Left lung (tissue), 10 donors: Measurements from ENCODE around the gene IL36RN. TPM values are rescaled to one million over a fixed set of nuclear protein-coding genes. Genes with fewer than 3 reads are reported as not detected.

ENCODE experiments used
- ATAC-seq: fragments of 200-7000 bp; cut with Tn5 transposase; one replicate; pipeline ENCODE4 v1.9.1; 2020; ENCODE audit warnings: moderate library complexity
- DNase-seq, 4 donors: peaks; one replicate each; pipeline ENCODE4 v3.0.0-alpha.2; 2013 to 2020
- H3K27ac ChIP-seq, 2 donors: fragments of 200-600 bp; sonication (generic) in 1 of 2; one replicate each; pipeline versions ENCODE4 v1.5.0 to v1.8.0; 2020 to 2021
- H3K27me3 ChIP-seq, 2 donors: fragments of 200-600 bp; sonication (generic) in 1 of 2; one replicate each; pipeline versions ENCODE4 v1.5.0 to v1.8.0; 2020 to 2021
- H3K36me3 ChIP-seq, 2 donors: fragments of 200-600 bp; sonication (generic) in 1 of 2; one replicate each; pipeline versions ENCODE4 v1.5.0 to v1.8.0; 2020 to 2021
- H3K4me1 ChIP-seq, 2 donors: fragments of 200-600 bp; one replicate each; pipeline ENCODE4 v1.8.0; 2021
- H3K4me3 ChIP-seq, 2 donors: fragments of 200-600 bp; sonication (generic) in 1 of 2; one replicate each; pipeline versions ENCODE4 v1.5.0 to v1.8.0; 2020 to 2021; ENCODE audit warnings: mild to moderate bottlenecking in 1 of 2
- H3K9me3 ChIP-seq, 2 donors: fragments of 200-600 bp; sonication (generic) in 1 of 2; one replicate each; pipeline versions ENCODE4 v1.5.0 to v1.8.0; 2020 to 2021
- intact Hi-C, 2 donors: fragments of 100-400 bp; cut with DNase I; formaldehyde crosslinking; loops; one replicate each; pipeline versions ENCODE4 v1.11.2 to v1.14.2; 2022
- polyA plus RNA-seq, 6 donors: library from polyadenylated mRNA; unstranded; fragments of 120-200 nt; gene quantifications; one replicate each; pipeline ENCODE4 v1.2.1, GENCODE V29; 2013; ENCODE audit not compliant: insufficient read length in 6 of 6
- total RNA-seq, 2 donors: library from RNA; stranded (reverse); fragmentation: NEBNext Ultra II Directional; extraction: Animal tissue kit (Norgen Biotek cat#: 25700); gene quantifications; one replicate each; pipeline ENCODE4 v1.2.1, GENCODE V29; 2021
- TF ChIP-seq, protein P1 (sequence below), 2 donors: fragments of 200-600 bp; sonication (generic) in 1 of 2; IDR thresholded peaks; one replicate each; pipeline versions ENCODE4 v1.5.0 to v1.8.0; 2021; ENCODE audit warnings: antibody characterized with exemption in 2 of 2
- donor health status: DM: no; HTN: yes; CAD: no.
- donor health status: DM: no; HTN: no; CAD: no.

Gene IL36RN
- total and polyA plus RNA-seq, 8 donors: 0.04 to 0.14 (median 0.10) TPM; not detected in 5

DNA sequence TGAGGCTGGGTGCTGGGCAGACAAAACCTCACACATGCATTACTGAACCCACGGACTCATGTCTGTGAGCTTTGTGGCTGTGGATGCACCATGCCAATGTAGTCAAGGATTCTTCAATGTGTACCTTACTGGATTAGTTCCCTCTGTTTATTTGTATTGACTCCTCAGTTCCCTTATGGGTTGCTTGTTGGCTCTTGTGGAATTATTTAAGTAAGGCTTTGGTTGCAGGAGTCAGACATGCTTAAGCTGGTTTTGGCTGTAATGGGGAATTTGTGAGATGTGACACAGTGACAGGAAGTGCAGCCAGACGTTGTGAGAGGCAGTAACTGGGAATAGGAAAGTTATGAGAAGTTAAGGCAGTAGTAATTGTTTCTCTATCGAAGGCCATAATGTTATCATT is 54.8 kb downstream of the IL36RN start:
- Histone ChIP-seq H3K4me1 (peaks cover 0 to 40% of the 10 kb centered on the region in 2 donors), H3K4me3 (no peak overlapping the region), H3K36me3 (no peaks in the 10 kb centered on the region), H3K27ac (no peak overlapping the region), H3K9me3 (no peaks in the 10 kb centered on the region), H3K27me3 (no peaks in the 10 kb centered on the region)
- ATAC-seq (no peak), DNase-seq (no peak)
- intact Hi-C loops: no loop called here
- TF ChIP-seq, protein P1, sequence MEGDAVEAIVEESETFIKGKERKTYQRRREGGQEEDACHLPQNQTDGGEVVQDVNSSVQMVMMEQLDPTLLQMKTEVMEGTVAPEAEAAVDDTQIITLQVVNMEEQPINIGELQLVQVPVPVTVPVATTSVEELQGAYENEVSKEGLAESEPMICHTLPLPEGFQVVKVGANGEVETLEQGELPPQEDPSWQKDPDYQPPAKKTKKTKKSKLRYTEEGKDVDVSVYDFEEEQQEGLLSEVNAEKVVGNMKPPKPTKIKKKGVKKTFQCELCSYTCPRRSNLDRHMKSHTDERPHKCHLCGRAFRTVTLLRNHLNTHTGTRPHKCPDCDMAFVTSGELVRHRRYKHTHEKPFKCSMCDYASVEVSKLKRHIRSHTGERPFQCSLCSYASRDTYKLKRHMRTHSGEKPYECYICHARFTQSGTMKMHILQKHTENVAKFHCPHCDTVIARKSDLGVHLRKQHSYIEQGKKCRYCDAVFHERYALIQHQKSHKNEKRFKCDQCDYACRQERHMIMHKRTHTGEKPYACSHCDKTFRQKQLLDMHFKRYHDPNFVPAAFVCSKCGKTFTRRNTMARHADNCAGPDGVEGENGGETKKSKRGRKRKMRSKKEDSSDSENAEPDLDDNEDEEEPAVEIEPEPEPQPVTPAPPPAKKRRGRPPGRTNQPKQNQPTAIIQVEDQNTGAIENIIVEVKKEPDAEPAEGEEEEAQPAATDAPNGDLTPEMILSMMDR (IDR thresholded peaks at IDR 0.05): no peak

Other genes starting within 250 kb of the IL36RN start
- gene IL1B, start 222.4 kb upstream of the IL36RN start, total RNA-seq: 10 to 100 TPM in 1 of 2 donors, 1 to 10 TPM in 1; 2.5 to 38.1 TPM
- gene IL1B, start 222.4 kb upstream of the IL36RN start, polyA plus RNA-seq: 1 to 10 TPM in 5 of 6 donors, under 1 TPM in 1; 0.58 to 7.8 (median 1.8) TPM
- 1 to 10 TPM in 1 of 2 donors, not detected in 1; 1.1 TPM for gene IL37, start 148.0 kb upstream of the IL36RN start, total RNA-seq
- under 1 TPM in 3 of 6 donors, not detected in 3; 0.21 to 0.35 (median 0.26) TPM for gene IL37, start 148.0 kb upstream of the IL36RN start, polyA plus RNA-seq
- gene IL36G, start 81.2 kb upstream of the IL36RN start, total RNA-seq: not detected
- under 1 TPM in 2 of 6 donors, not detected in 4; 0.23 to 0.28 TPM for gene IL36G, start 81.2 kb upstream of the IL36RN start, polyA plus RNA-seq
- gene IL36A, start 53.7 kb upstream of the IL36RN start, total RNA-seq: not detected
- gene IL36A, start 53.7 kb upstream of the IL36RN start, polyA plus RNA-seq: not detected
- not detected for gene IL36B, start 6.3 kb upstream of the IL36RN start, total RNA-seq
- gene IL36B, start 6.3 kb upstream of the IL36RN start, polyA plus RNA-seq: not detected
- gene IL1F10, start 8.8 kb downstream of the IL36RN start, total RNA-seq: not detected
- gene IL1F10, start 8.8 kb downstream of the IL36RN start, polyA plus RNA-seq: not detected
- 10 to 100 TPM; 28.6 to 67.1 TPM for gene IL1RN, start 68.4 kb downstream of the IL36RN start, total RNA-seq
- 1 to 10 TPM in 5 of 6 donors, under 1 TPM in 1; 0.52 to 2.1 (median 1.3) TPM for gene IL1RN, start 68.4 kb downstream of the IL36RN start, polyA plus RNA-seq
- gene PSD4, start 114.8 kb downstream of the IL36RN start, total RNA-seq: 10 to 100 TPM; 29.8 to 50.2 TPM
- gene PSD4, start 114.8 kb downstream of the IL36RN start, polyA plus RNA-seq: 10 to 100 TPM; 15.3 to 21.9 (median 19.2) TPM
- 1 to 10 TPM; 2.6 to 4.8 TPM for gene PAX8, start 219.7 kb downstream of the IL36RN start, total RNA-seq
- 10 to 100 TPM in 2 of 6 donors, 1 to 10 TPM in 4; 4.9 to 16.8 (median 8.2) TPM for gene PAX8, start 219.7 kb downstream of the IL36RN start, polyA plus RNA-seq